Measurements from ENCODE around the gene MDGA2. TPM values are rescaled to one million over a fixed set of nuclear protein-coding genes. Genes with fewer than 3 reads are reported as not detected.
A peak's percentile ranks its signal among the peaks of the same experiment; 100 is the strongest.

Gene MDGA2
- total RNA-seq (2014; rRNA removed; shearing (Covaris generic)), result 0.10 and 0.12 TPM in 2 replicates

DNA sequence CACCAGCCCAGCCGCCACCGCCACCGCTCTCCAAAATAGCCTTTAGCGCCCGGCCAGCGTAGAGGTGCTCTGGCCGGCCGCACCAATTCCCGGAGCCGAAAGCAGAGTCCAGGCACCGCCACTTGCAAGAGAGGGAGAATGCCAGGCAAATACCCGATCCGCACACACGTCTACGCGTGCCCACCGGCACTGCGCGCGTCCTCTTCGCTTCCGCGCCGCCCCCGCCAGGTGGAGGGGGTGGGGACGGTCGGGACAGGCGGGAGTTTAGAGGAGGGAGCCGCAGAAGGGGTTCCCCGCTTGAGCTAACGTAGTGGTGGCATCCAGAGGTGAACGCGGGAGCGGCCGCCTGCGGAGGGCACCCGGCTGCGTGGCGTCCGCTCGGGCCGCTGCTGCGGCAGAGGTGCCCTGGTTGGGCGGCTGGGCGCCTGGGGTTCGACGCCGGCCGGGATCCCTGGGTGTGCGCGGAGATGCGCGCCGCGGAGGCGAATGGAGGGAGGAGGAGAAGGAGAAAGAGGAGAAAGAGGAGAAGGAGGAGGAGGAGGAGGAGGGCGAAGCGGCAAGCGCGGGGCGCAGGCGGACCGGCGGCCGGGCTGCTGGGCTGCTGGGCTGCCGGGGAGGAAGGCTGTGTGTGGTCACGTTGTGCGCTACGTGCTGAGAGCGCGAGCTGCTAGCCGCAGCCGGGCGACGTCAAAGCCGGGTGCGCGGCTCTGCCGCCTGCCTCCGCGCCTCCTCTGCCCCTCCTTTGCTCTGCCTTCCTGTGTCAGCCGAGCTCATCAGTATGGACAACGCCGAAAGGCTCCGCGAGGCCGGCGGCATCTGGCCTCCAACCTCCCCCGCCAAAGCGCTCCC lies at the start of gene MDGA2:
Gene MDGA2, minus strand, starts transcription at position 140 of the 849 bp plus-strand sequence.
- DNase-seq (ENCODE audit: low read depth), result peak; percentile 7

DNA sequence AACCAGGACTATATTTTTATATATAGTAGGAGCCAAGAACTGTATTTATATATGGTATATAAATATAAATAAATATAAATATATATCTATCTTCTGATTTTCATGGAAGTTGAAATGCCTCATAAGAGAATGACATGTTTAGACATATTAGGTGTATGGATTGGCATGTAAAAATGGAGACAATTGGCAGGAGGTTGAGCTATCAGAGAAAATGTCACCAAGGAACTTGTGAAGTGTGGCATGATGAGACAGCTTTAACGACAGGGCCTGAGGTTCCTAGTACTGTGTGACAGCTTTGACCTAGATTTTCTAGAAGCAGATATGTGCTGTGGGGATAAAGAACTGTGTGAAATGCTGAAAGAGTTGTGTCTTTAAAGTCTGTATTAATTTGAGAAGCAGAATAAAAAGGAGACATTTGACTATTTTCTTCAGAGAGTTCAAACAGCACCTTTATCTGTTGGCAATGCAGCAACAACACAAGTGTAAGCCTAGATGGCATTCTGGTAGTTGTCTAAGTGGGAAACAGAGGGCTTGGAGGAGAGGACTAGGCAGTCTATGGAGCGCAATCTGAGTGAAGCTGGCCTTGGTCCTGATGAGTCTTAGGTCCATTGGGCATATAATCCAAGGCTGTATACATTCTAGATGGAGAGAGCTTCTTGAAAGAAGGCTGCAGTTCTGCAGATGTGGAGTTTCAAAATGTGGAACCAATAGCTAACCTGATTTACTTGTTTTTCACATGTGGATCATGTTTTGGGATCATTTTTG lies 47.7 kb upstream of the MDGA2 start:
- no peak for DNase-seq (ENCODE audit: low read depth)

DNA sequence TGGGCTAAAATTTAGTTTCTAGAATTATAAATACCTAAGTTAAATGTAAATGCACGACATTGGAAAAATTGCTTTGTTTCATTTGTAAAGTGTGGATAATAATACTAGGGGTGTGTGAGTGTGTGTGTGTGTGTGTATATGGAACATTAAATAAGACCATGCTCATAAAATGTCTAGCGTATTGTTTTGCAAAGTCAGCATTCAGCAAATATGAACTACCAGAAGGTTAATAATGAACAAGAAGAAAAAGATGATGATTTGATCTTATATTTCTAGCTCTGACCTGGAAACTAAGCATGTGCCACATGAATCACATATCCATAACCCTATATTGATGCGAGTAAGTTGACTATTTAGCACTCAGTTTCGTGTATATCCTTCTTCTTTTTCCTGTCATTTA lies 44.9 kb upstream of the MDGA2 start:
- DNase-seq (ENCODE audit: low read depth), result no peak

DNA sequence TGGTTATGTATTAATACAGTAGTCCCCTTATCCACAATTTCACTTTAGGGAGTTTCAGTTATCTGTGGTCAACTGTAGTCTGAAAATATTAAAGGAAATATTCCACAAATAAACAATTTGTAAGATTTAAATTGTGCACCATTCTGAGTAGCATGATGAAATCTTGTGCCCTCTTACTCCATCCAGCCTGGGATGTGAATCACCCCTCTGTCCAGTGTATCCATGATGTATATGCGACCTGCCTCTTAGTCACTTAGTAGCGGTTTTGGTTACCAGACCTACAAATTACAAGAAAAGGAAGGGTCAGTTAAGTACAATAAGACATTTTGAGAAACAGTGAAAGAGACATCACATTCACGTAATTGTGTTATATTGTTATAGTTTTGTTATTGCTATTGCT lies 39.9 kb upstream of the MDGA2 start:
- peak; percentile 3 for DNase-seq (ENCODE audit: low read depth)

DNA sequence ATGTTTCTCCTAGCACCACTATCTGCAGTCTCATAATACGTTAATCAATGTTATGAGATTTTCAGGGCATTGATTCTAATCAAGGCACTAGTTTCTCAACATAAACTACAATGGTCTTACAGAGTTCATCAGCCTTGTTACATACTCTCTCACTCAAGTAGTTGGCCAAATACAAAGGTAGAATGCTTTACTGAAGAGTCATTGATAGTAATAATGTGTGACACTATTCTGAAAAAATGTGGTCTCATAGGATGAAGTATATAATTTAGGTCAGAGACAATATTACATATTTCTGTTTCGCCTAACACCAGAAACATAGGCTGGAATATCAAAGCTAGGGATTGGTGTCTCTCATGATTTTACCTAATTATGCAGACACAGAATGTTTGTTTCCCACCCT lies 35.2 kb upstream of the MDGA2 start:
- DNase-seq (ENCODE audit: low read depth), result no peak

DNA sequence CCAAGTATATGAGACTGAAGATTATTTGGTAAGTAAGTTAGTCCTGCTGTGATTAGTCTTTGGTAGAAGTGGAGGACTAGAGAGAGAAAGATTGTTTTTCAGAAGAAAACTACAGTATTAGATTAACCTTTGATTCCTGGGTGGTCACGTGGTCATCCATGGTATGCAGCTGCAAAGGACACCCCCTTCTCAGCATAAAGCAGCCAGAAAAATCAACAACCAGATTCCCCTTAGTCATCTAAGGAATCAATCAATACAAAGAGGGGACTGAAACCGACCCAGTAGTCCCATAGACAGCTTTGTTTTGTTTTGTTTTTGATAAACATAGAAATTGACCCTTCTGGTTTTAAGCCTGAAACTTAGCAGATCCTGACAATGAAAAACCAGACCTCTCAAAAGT lies 30.3 kb upstream of the MDGA2 start:
- no peak for DNase-seq (ENCODE audit: low read depth)

DNA sequence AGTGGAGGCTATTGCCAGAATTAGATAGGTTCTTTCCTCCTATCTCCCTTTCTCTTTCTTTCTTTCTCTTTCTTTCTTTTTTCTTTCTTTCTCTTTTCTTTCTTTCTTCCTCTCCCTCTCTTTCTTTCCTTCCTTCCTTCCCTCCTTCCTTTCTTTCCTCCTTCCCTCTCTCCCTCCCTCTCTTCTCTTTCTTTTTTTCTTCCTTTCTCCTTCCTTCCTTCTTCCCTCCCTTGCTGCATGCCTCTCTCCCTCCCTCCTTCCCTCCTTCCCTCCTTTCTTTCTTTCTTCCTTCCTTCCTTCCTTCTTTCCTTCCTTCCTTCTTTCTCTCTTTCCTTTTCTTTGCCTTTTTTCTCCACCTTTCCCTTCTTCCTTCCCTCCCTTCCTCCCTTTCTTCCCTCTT lies 16.4 kb upstream of the MDGA2 start:
- no peak for DNase-seq (ENCODE audit: low read depth)

DNA sequence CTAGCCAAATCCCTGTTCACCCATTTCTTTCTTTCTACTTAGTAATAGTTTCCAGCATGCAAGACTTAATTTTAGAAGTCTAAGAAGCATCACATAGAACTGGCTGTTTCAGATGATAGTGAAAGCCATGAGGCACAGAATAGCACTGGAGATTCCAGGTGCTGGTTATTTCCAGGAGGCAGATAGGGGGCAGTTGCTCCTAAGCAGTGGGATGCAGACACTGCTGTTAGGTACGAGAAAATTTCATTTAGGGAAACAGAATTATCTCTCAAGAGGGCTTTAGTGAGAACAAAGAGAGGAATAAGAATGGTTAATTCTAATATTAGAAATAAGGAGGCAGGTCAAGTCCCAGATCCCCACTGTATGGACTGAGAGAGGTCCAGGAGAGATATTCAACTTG lies 3.6 kb upstream of the MDGA2 start:
- DNase-seq (ENCODE audit: low read depth), result no peak

DNA sequence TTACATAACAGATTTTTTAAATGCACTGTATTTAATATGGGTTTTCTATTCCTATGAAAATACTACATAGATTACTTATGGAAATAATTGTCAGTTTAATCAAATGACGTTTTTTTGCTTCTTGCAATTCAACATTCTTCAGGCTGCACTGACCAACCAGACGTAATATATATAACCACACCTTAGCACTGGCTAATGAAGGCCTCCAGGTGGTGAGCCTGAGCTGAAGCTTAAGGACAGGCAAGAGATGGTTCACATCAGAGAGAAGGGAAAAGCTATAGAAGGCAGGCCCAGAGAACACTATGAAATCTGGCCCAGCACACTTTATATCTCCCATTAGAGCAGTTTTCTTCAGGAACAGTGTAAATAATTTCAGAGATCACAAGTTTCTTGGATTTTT lies 2.8 kb upstream of the MDGA2 start:
- DNase-seq (ENCODE audit: low read depth), result no peak

DNA sequence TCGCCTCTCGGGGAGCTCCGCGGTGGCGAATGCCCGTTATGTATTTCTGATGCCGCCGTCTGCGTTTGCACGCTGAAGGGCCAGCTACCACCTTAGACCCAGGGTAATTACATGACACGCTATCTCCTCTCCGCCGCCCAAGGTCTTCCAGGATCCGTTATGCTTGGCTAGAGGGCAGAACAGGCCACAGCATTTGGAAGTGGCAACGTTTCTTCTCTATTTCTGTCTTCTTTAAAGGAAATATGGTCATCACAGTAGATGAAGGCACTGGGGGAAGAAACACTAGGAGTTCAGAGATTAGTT lies 861 bp upstream of the MDGA2 start:
- DNase-seq (ENCODE audit: low read depth), result no peak

DNA sequence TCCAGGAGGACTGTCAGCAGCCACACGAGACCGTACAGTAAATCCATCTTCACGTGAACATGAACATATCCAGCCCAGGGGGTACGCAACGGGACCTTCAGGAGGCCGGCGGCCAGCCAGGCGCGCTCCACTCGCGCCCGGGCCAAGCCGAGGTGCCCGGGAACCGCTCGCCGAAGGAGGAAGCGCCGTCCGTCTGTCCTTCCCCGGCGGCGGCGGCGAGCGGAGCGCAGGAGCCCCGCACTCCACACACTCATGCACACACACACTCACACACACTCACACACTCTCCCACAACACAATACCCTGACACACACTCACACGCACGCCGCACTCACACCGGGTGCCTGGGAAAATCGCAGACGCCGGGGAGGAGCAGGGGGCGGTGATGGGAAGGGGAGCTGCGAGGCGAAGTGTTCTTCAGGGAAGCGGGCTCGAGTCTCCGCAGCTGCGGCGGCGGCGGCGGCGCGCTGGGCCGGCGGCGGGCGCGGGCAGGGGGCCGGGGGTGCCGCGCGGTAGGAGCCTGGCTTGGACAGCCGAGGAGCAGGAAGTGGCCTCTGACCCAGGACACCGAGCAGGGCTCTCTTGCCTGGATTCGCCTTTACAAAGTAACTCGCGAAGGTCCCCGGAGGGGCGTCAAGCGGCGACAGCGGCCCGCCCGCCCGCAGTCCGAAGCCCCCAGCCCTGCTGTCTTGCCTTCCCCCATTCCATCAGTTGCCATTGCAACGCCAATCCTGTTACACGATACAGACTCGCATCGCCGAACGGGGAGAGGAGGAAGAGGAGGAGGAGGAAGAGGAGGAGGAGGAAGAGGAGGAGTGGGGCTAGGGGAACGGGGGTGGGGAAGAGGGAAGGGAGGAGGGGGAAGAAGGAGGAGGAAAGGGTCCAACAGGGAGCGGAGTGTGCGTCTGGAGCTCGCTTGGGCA lies 601 bp downstream of the MDGA2 start:
- no peak for DNase-seq (ENCODE audit: low read depth)

DNA sequence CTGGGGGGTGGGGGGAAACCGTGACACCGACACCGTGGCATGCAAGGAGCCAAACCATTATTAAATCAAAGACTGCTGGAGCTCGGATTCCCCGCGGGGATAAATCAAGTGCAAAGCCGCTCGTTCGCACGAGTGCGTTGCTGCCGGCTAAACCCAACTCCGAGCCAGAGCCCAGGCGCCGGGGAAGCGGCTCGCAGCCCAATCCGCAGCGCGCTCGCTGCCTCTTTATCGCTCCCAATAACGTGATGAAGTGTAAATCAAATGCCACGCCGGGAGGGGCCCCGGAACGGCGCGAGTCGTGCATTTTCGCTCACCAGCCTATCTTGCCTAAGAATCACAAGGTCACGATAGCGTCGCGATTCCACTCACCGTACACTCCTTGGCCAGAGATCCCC lies 1.3 kb downstream of the MDGA2 start:
- no peak for DNase-seq (ENCODE audit: low read depth)

DNA sequence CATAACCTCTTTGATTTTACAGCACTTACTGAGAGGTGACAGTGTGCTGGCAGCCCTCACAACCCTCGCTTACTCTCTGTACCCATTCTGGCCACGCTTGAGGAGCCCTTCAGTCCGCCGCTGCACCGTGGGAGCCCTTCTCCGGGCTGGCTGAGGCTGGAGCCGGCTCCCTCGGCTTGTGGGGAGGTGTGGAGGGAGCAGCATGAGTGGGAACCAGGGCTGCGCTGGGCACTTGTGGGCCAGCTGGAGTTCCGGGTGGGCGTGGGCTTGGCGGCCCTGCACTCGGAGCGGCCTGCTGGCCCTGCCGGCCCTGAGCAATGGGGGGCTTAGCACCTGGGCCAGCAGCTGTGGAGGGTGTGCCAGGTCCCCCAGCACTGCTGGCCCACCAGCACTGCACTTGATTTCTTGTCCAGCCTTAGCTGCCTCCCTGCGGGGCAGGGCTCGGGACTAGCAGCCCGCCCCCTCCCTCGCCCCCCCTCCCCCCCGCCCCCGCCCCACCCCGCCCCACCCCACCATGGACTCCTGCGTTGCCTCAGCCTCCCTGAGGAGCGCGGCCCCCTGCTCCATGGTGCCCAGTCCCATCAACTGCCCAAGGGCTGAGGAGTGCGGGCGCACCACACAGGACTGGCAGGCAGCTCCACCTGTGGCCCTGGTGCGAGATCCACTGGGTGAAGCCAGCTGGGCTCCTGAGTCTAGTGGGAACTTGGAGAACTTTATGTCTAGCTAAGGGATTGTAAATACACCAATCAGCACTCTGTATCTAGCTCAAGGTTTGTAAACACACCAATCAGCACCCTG lies 9.9 kb downstream of the MDGA2 start:
- no peak for DNase-seq (ENCODE audit: low read depth)

DNA sequence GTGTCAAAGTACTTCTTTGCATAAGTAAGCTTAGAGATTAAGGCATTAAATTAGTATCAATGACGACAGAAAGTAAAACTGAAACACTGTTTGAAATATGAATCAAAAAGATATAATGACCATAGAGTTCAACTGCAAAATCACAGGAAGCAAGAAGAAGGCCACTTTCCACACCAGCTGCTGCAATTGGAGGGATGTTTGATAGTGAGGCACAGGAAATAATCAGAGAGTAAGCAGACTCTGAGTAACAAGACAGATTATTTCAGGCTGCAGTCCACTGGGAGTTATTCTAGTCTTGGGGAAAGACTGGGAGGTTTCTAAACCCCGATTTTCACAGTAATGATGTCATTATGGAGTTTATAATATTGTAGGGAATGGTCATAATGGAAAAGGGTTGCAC lies 12.9 kb downstream of the MDGA2 start:
- no peak for DNase-seq (ENCODE audit: low read depth)

DNA sequence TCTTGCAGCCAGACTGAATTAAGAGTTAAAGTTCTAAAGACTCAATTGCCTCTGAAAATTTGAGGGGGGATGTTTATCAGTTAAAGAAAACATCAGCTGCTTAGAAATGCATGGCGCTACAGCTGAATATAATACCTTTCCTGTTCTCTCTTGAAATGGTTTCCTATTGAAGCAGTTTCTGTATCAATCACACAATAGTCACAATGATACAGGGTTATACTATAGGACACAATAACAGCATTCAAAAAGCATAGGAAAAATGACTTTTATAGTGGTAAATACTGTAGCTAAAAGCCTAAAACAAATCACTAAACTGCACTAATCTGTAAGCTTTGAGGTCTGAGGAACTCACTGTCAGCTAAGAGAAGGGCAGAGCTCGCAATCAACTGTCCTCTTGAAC lies 15.2 kb downstream of the MDGA2 start:
- peak; percentile 1 for DNase-seq (ENCODE audit: low read depth)

DNA sequence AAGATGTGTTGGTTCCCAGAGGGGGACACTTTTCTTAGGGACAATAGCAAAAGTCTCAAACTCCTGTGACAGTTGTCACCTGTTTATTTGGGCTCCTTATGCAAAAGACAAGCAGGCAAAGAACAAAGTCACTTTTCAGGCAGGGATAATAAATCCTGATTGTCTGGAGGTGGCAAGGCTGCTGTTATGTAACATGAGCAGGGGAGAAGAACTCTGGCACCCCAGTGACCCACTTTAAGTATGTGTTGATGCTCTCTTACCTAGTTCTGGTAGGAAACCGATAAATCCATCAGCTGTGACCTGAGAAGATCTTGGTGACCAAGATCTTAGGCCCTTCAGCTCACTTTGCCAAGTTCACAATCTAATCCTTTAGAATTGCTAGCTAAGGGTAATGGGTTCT lies 17.4 kb downstream of the MDGA2 start:
- DNase-seq (ENCODE audit: low read depth), result no peak

DNA sequence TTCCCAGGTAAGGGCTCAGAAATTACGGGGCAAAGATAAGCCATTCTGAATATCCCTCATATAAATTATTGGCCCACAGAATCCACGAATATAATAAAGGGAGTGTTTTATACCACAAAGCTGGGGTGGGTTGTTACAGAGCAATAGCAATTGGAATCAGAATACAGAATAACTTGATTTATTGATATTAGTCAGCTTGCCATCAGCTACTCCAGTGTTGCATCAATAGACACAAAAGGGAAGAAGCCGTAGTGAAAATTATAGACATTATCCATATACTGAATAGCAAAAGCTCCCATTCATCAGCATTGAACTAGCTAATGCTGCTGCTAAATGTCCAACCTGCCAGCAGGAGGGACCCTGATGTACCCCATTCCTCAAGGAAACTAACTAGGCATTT lies 18.3 kb downstream of the MDGA2 start:
- DNase-seq (ENCODE audit: low read depth), result no peak

DNA sequence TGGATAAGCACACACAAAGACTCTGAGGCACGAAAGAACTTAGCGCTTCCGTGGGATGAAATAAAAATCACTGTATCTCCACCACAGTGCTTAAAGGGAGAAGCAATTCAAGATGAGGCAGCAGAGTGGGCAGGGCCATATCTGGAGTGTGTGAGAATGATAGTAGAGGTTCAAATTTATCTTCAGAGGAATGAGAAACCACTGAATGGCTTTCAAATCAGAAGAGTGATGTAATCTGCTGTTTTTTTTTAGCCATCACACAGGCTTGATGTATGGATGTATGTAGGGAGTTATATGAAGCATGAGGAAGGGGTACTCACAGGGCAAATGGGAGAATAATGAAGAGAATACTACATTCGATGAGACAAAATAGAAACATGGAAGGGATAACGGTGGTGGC lies 24.1 kb downstream of the MDGA2 start:
- DNase-seq (ENCODE audit: low read depth), result no peak

DNA sequence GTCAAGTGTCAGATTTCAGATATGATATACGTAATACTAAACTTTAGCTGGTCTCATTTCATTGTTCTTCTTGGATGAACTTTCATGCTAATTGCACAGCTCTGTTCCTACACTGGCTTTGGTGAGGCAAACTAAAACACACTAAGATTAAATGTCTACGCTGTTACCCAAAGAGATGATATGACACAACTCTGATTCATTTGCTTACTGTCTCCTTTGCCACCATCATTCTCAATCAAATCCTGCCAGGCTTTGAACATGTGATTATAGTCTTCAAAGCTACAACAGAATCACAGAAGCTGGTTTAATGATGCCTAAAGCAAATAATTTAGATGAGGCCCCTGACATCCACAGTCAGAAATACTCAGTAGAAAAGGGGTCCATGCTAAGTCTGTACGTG lies 37.7 kb downstream of the MDGA2 start:
- DNase-seq (ENCODE audit: low read depth), result no peak

DNA sequence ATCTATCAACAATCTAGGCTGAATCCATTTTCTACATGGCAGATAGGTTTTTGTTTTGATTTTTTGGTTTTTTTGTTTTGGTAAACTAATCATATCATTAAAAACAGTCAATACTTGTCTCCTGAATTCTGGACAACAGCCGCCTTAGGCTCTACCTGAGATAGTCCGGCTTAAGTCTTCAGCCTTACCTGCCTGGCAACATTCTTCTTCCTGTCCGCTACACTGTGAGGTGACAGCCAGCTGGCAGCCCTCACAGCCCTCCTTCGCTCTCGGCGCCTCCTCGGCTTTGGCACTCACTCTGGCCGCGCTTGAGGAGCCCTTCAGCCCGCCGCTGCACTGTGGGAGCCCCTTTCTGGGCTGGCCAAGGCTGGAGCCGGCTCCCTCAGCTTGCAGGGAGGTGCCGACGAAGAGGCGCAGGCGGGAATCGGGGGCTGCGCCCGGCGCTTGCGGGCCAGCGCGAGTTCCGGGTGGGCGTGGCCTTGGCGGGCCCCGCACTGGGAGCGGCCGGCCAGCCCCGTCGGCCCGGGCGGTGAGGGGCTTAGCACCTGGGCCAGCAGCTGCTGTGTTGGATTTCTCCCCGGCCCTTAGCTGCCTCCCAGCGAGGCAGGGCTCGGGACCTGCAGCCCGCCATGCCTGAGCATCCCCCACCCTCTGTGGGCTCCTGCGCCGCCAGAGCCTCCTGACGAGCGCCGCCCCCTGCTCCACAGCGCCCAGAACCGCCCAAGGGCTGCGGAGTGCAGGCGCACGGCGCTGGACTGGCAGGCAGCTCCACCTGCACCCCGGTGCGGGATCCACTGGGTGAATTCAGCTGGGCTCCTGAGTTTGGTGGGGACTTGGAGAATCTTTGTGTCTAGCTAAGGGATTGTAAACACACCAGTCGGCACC lies 49.0 kb downstream of the MDGA2 start:
- no peak for DNase-seq (ENCODE audit: low read depth)

Measured in RPMI7951 (cell line).